ENCODE results near the gene PTPRJ.

DNA sequence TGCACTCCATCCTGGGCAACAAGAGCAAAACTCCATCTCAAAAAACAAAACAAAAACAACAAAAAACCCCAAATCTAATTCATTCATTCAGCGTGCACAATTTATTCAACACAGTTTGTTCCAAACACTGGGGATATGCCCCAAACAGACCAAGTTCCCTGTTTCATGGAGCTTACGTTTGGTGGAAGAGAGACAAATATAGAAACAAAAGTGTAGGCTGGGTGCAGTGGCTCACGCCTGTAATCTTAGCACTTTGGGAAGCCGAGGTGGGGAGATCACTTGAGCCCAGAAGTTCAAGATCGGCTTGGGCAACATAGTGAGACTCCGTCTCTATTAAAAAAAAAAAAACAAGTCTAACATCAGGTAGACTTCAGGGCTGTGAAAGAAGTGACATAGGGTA lies 52.4 kb downstream of the PTPRJ start:
- TF ChIP-seq NFE2 (CRISPR knock-in tag; IDR thresholded peaks at IDR 0.05): no peak
- no peak for TF ChIP-seq KLF12 (CRISPR knock-in tag; IDR thresholded peaks at IDR 0.05; ENCODE audit: borderline replicate concordance)
